ENCODE data around the gene MIOS. TPM values are rescaled to one million over a fixed set of nuclear protein-coding genes. Genes with fewer than 3 reads are reported as not detected.

Gene MIOS
- total and polyA plus RNA-seq, 8 donors = 8.1 to 27.2 (median 18.7) TPM

DNA sequence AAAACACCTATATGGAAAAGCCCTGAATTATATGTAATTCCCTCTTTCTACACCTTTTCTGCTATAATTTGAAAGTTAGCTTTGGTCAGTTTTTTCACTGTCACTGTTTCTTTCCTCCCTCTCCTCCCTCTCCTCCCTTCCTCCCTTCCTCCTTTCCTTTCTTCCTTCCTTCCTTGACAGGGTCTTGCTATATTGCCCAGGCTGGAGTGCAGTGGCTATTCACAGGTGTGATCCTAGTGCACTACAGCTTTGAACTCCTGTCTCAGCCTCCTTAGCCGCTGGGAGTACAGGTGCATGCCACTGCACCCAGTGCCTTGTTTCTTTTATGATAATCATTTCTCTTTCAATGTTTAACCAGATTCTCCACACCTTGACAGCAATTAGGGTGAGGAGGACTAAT, 51.7 kb downstream of the MIOS start:
- Histone ChIP-seq H3K27ac (no peak overlapping the region), H3K27me3 (no peaks in the 10 kb centered on the region), H3K4me3 (no peak overlapping the region), H3K36me3 (no peaks in the 10 kb centered on the region), H3K4me1 (no peaks in the 10 kb centered on the region), H3K9me3 (no peaks in the 10 kb centered on the region)
- intact Hi-C loops (cut with DNase I) = no loop called here
- no peak for ATAC-seq
- 57 to 61% methylated on average over 1 of the region's 1 CpG for WGBS, 2 donors
- FAIRE-seq = no peak
- DNase-seq = no peak
- TF ChIP-seq, protein P1, sequence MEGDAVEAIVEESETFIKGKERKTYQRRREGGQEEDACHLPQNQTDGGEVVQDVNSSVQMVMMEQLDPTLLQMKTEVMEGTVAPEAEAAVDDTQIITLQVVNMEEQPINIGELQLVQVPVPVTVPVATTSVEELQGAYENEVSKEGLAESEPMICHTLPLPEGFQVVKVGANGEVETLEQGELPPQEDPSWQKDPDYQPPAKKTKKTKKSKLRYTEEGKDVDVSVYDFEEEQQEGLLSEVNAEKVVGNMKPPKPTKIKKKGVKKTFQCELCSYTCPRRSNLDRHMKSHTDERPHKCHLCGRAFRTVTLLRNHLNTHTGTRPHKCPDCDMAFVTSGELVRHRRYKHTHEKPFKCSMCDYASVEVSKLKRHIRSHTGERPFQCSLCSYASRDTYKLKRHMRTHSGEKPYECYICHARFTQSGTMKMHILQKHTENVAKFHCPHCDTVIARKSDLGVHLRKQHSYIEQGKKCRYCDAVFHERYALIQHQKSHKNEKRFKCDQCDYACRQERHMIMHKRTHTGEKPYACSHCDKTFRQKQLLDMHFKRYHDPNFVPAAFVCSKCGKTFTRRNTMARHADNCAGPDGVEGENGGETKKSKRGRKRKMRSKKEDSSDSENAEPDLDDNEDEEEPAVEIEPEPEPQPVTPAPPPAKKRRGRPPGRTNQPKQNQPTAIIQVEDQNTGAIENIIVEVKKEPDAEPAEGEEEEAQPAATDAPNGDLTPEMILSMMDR (IDR thresholded peaks at IDR 0.05) = no peak

- 78 to 89% methylated on average over 1 of the region's 1 CpG for WGBS, 2 donors
- FAIRE-seq = no peak
- no peaks in the 10 kb centered on the region for H3K36me3 ChIP-seq
- intact Hi-C loops (cut with DNase I) = no loop called here
- H3K27me3 ChIP-seq = no peaks in the 10 kb centered on the region
- no peak overlapping the region for H3K27ac ChIP-seq
- no peaks in the 10 kb centered on the region for H3K4me1 ChIP-seq
- no peak overlapping the region for H3K4me3 ChIP-seq
- H3K9me3 ChIP-seq = no peaks in the 10 kb centered on the region
- no peak for ATAC-seq
- TF ChIP-seq, protein P1 (IDR thresholded peaks at IDR 0.05) = no peak
- DNase-seq = no peak
Measured at GRCh38 chr7:7620236-7620635, 53.6 kb downstream of the MIOS start.

- H3K9me3 ChIP-seq = no peaks in the 10 kb centered on the region
- ATAC-seq (no peak), FAIRE-seq (no peak), DNase-seq (no peak)
- no peaks in the 10 kb centered on the region for H3K27me3 ChIP-seq
- TF ChIP-seq, protein P1 (IDR thresholded peaks at IDR 0.05) = no peak
- no peak overlapping the region for H3K4me3 ChIP-seq
- no peaks in the 10 kb centered on the region for H3K4me1 ChIP-seq
- H3K36me3 ChIP-seq = no peaks in the 10 kb centered on the region
- intact Hi-C loops (cut with DNase I) = no loop called here
- no peak overlapping the region for H3K27ac ChIP-seq
Measured at GRCh38 chr7:7620644-7621210, 54.0 kb downstream of the MIOS start.

GRCh38 chr7:7628476-7628875, 61.8 kb downstream of the MIOS start:
- no peak overlapping the region for H3K27ac ChIP-seq
- intact Hi-C loops (cut with DNase I) = no loop called here
- H3K36me3 ChIP-seq = no peaks in the 10 kb centered on the region
- no peaks in the 10 kb centered on the region for H3K4me1 ChIP-seq
- FAIRE-seq (no peak), ATAC-seq (no peak), DNase-seq (no peak)
- 73 to 76% methylated on average over 1 of the region's 1 CpG for WGBS, 2 donors
- no peaks in the 10 kb centered on the region for H3K27me3 ChIP-seq
- H3K9me3 ChIP-seq = no peaks in the 10 kb centered on the region
- no peak overlapping the region for H3K4me3 ChIP-seq
- TF ChIP-seq, protein P1 (IDR thresholded peaks at IDR 0.05) = no peak

DNA sequence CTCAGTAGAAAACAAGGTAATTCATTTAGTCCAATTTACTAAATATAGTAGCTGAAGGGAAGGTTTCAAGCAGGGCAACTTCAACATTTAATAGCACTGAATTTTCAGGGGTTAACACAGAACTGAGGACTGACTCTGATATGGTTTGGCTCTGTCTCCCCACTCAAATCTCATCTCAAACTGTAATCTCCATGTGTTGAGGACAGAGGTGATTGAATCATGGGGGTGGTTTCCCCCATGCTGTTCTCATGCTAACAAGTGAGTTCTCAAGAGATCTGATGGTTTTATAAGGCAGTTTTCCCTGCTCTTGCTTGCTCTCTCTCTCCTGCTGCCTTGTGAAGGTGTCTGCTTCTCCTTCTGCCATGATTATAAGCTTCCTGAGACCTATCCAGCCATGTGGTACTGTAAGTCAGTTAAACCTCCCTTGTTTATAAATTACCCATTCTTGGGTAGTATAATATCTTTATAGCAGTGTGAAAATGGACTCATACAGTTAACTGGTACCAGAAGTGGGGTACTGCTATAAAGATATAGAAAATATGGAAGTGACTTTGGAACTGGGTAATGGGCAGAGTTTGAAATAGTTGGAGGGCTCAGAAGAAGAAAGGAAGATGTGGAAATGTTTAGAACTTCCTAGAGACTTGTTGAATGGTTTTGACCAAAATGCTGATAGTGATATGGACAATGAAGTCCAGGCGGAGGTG, 64.1 kb downstream of the MIOS start:
- 93 to 100% methylated on average over 1 of the region's 1 CpG for WGBS, 2 donors
- H3K27me3 ChIP-seq = no peaks in the 10 kb centered on the region
- TF ChIP-seq, protein P1 (IDR thresholded peaks at IDR 0.05) = no peak
- H3K9me3 ChIP-seq = no peaks in the 10 kb centered on the region
- DNase-seq (no peak), FAIRE-seq (no peak), ATAC-seq (no peak)
- intact Hi-C loops (cut with DNase I) = no loop called here
- H3K36me3 ChIP-seq = no peaks in the 10 kb centered on the region
- no peaks in the 10 kb centered on the region for H3K4me1 ChIP-seq
- H3K27ac ChIP-seq = no peak overlapping the region
- H3K4me3 ChIP-seq = no peak overlapping the region

Data from pancreas (tissue), 10 donors.